Brain microvascular endothelial cell (primary cell): Measurements from ENCODE around the gene PTPRN2.

ENCODE experiments used
- DNase-seq: peaks from one replicate; pipeline ENCODE4 v3.0.0-alpha.2; 2020
- H3K27ac ChIP-seq: fragments of 250-450 bp; sonication (Bioruptor Pico); 2 replicates; pipeline ENCODE4 v1.5.1; 2020; ENCODE audit warnings: mild to moderate bottlenecking, moderate library complexity
- H3K27me3 ChIP-seq: fragments of 250-450 bp; sonication (Bioruptor Pico); replicated peaks from 2 replicates; pipeline ENCODE4 v1.5.1; 2020; ENCODE audit warnings: mild to moderate bottlenecking
- H3K36me3 ChIP-seq: fragments of 250-450 bp; sonication (Bioruptor Pico); replicated peaks from 2 replicates; pipeline ENCODE4 v1.5.1; 2020; ENCODE audit warnings: mild to moderate bottlenecking
- H3K4me3 ChIP-seq: 2 replicates; pipeline ENCODE4 v1.5.1; 2011; ENCODE audit warnings: low read depth, mild to moderate bottlenecking, control low read depth, low read length, moderate library complexity
- CTCF ChIP-seq: IDR thresholded peaks from 2 replicates; pipeline ENCODE4 v1.5.1; 2011; ENCODE audit warnings: low read depth, mild to moderate bottlenecking, moderate library complexity, low read length, control low read depth, inconsistent platforms; ENCODE audit errors: missing control alignments
- in situ Hi-C: cut with HindIII; loops from 2 replicates; pipeline ENCODE4 v1.10.0; 2017; ENCODE audit warnings: low sequenced_read_pairs, low pct_ligation_motif_present

The PTPRN2 gene

GRCh38 chr7:158498443-158499081 lies 89.1 kb downstream of the PTPRN2 start:
- Histone ChIP-seq H3K27me3 (no peaks in the 10 kb centered on the region), H3K27ac (no peak overlapping the region), H3K36me3 (no peaks in the 10 kb centered on the region), H3K4me3 (no peak overlapping the region)
- in situ Hi-C loops = no loop called here
- DNase-seq = no peak
- TF ChIP-seq CTCF = no peak

GRCh38 chr7:158497627-158498026 lies 90.0 kb downstream of the PTPRN2 start:
- no peak for DNase-seq
- Histone ChIP-seq H3K4me3 (no peak overlapping the region), H3K36me3 (no peaks in the 10 kb centered on the region), H3K27ac (no peak overlapping the region), H3K27me3 (no peaks in the 10 kb centered on the region)
- in situ Hi-C loops = no loop called here
- no peak for TF ChIP-seq CTCF

GRCh38 chr7:158495786-158496185 lies 91.8 kb downstream of the PTPRN2 start:
- TF ChIP-seq CTCF = peak; percentile 20
- H3K36me3 ChIP-seq = no peaks in the 10 kb centered on the region
- no peaks in the 10 kb centered on the region for H3K27me3 ChIP-seq
- in situ Hi-C loops = no loop called here
- no peak overlapping the region for H3K4me3 ChIP-seq
- DNase-seq = no peak
- no peak overlapping the region for H3K27ac ChIP-seq

GRCh38 chr7:158495216-158495615 lies 92.4 kb downstream of the PTPRN2 start:
- Histone ChIP-seq H3K27ac (no peak overlapping the region), H3K4me3 (no peak overlapping the region), H3K36me3 (no peaks in the 10 kb centered on the region), H3K27me3 (no peaks in the 10 kb centered on the region)
- in situ Hi-C loops = no loop called here
- DNase-seq = no peak
- TF ChIP-seq CTCF = peak; percentile 16

- no peaks in the 10 kb centered on the region for H3K27me3 ChIP-seq
- no peak for TF ChIP-seq CTCF
Measured at GRCh38 chr7:158494643-158495042, 93.0 kb downstream of the PTPRN2 start.

GRCh38 chr7:158494162-158494586 lies 93.4 kb downstream of the PTPRN2 start:
- TF ChIP-seq CTCF = no peak
- no peak for DNase-seq
- H3K36me3 ChIP-seq = no peaks in the 10 kb centered on the region
- H3K27me3 ChIP-seq = no peaks in the 10 kb centered on the region
- no peak overlapping the region for H3K27ac ChIP-seq
- in situ Hi-C loops = no loop called here
- H3K4me3 ChIP-seq = no peak overlapping the region

More at GRCh38 chr7:158494643-158495042, 93.0 kb downstream of the PTPRN2 start:
- Histone ChIP-seq H3K36me3 (no peaks in the 10 kb centered on the region), H3K27ac (no peak overlapping the region), H3K4me3 (no peak overlapping the region)
- DNase-seq = no peak
- in situ Hi-C loops = no loop called here
